Lower leg skin (tissue), 3 donors: ENCODE results near the gene CACNB2.

ENCODE experiments used
- CTCF ChIP-seq, 3 donors: fragments of 450-650 bp; IDR thresholded peaks; one replicate each; pipeline ENCODE4 v1.5.1; 2016; ENCODE audit warnings: antibody characterized with exemption in 3 of 3, mild to moderate bottlenecking in 3 of 3, moderate library complexity in 2 of 3
- POLR2A ChIP-seq, 2 donors: fragments of 450-650 bp; IDR thresholded peaks; one replicate each; pipeline ENCODE4 v1.6.1; 2016 to 2017; ENCODE audit warnings: antibody characterized with exemption in 2 of 2, mild to moderate bottlenecking in 1 of 2, moderate library complexity in 1 of 2

GRCh38 chr10:18195060-18195799 is 55.0 kb downstream of the CACNB2 start:
- TF ChIP-seq CTCF (IDR thresholded peaks at IDR 0.05) (no peak), POLR2A (IDR thresholded peaks at IDR 0.05) (no peak)
